Thoracic aorta (tissue), 2 donors: ENCODE results near the gene MAD1L1. TPM values are rescaled to one million over a fixed set of nuclear protein-coding genes. Genes with fewer than 3 reads are reported as not detected.

Experiments
- ATAC-seq: fragments of 150-250 bp; one replicate; pipeline ENCODE4 v1.8.0; 2017; ENCODE audit warnings: low read depth; ENCODE audit not compliant: insufficient number of reproducible peaks, low FRiP score
- DNase-seq: peaks from one replicate; pipeline ENCODE4 v3.0.0-alpha.2; 2020; ENCODE audit warnings: low spot score
- H3K27ac ChIP-seq, 2 donors: fragments of 200-600 bp; sonication (generic); 1 replicate in 1 of 2; 2 replicates in 1 of 2; pipeline ENCODE4 v1.5.1; 2016; ENCODE audit warnings: mild to moderate bottlenecking in 2 of 2, moderate library complexity in 2 of 2
- H3K27me3 ChIP-seq: fragments of 200-600 bp; sonication (generic); replicated peaks from 2 replicates; pipeline ENCODE4 v1.6.0; 2016; ENCODE audit warnings: mild to moderate bottlenecking; ENCODE audit not compliant: insufficient read depth
- H3K36me3 ChIP-seq: fragments of 200-600 bp; sonication (generic); one replicate; pipeline ENCODE4 v1.5.1; 2016
- H3K4me1 ChIP-seq, 2 donors: fragments of 200-600 bp; sonication (generic); 1 replicate in 1 of 2; 2 replicates in 1 of 2; pipeline versions ENCODE4 v1.5.1 to v1.6.0; 2016; ENCODE audit warnings: low read depth in 2 of 2, mild to moderate bottlenecking in 1 of 2; ENCODE audit not compliant: control insufficient read depth in 1 of 2
- H3K4me3 ChIP-seq: fragments of 200-600 bp; sonication (generic); 2 replicates; pipeline ENCODE4 v1.5.1; 2016; ENCODE audit warnings: mild to moderate bottlenecking
- H3K9me3 ChIP-seq: fragments of 200-600 bp; sonication (generic); 2 replicates; pipeline ENCODE4 v1.5.1; 2016
- CTCF ChIP-seq: fragments of 200-600 bp; sonication (generic); IDR thresholded peaks from one replicate; pipeline ENCODE4 v1.5.1; 2019; ENCODE audit warnings: antibody characterized with exemption
- total RNA-seq, 2 donors: library from RNA; depleted of rRNA; stranded (reverse); fragments of >200 nt; gene quantifications; one replicate each; pipeline versions ENCODE4 v1.1.0 to v1.2.3, GENCODE V29; 2016

MAD1L1 gene
- total RNA-seq, 2 donors from 2014 or later: 27.4 to 41.3 TPM

GRCh38 chr7:2123360-2123759, 109.4 kb downstream of the MAD1L1 start:
- TF ChIP-seq CTCF: no peak
- Histone ChIP-seq H3K36me3 (no peaks in the 10 kb centered on the region), H3K27me3 (no peaks in the 10 kb centered on the region), H3K4me1 (no peaks in the 10 kb centered on the region), H3K4me3 (no peak overlapping the region), H3K9me3 (no peaks in the 10 kb centered on the region), H3K27ac (no peak overlapping the region)
- ATAC-seq: no peak
- no peak for DNase-seq

- H3K36me3 ChIP-seq: no peaks in the 10 kb centered on the region
- no peak overlapping the region for H3K4me3 ChIP-seq
- H3K9me3 ChIP-seq: no peaks in the 10 kb centered on the region
- no peak for ATAC-seq
- no peaks in the 10 kb centered on the region for H3K27me3 ChIP-seq
- H3K4me1 ChIP-seq: no peaks in the 10 kb centered on the region
- TF ChIP-seq CTCF: no peak
- DNase-seq: no peak
- no peak overlapping the region for H3K27ac ChIP-seq
Measured at GRCh38 chr7:2122651-2123050, 110.1 kb downstream of the MAD1L1 start.

GRCh38 chr7:2120841-2121830, 111.6 kb downstream of the MAD1L1 start:
- H3K36me3 ChIP-seq: no peaks in the 10 kb centered on the region
- DNase-seq: no peak
- ATAC-seq: no peak
- no peak overlapping the region for H3K27ac ChIP-seq
- TF ChIP-seq CTCF: no peak
- no peak overlapping the region for H3K4me3 ChIP-seq
- no peaks in the 10 kb centered on the region for H3K9me3 ChIP-seq
- no peaks in the 10 kb centered on the region for H3K27me3 ChIP-seq
- H3K4me1 ChIP-seq: peaks cover 0 to 14% of the 10 kb centered on the region in 2 donors

GRCh38 chr7:2120251-2120660, 112.5 kb downstream of the MAD1L1 start:
- no peaks in the 10 kb centered on the region for H3K9me3 ChIP-seq
- DNase-seq (no peak), ATAC-seq (no peak)
- no peak overlapping the region for H3K27ac ChIP-seq
- H3K27me3 ChIP-seq: no peaks in the 10 kb centered on the region
- no peak overlapping the region for H3K4me3 ChIP-seq
- no peaks in the 10 kb centered on the region for H3K36me3 ChIP-seq
- no peak for TF ChIP-seq CTCF
- H3K4me1 ChIP-seq: peaks cover 0 to 20% of the 10 kb centered on the region in 2 donors

- DNase-seq: no peak
- Histone ChIP-seq H3K4me1 (peaks cover 0 to 20% of the 10 kb centered on the region in 2 donors), H3K4me3 (no peak overlapping the region), H3K36me3 (no peaks in the 10 kb centered on the region), H3K27ac (no peak overlapping the region), H3K9me3 (no peaks in the 10 kb centered on the region), H3K27me3 (no peaks in the 10 kb centered on the region)
- no peak for TF ChIP-seq CTCF
- no peak for ATAC-seq
Measured at GRCh38 chr7:2118630-2119190, 114.0 kb downstream of the MAD1L1 start.
